ENCODE results near the gene TNNT2.

Gene TNNT2

DNA sequence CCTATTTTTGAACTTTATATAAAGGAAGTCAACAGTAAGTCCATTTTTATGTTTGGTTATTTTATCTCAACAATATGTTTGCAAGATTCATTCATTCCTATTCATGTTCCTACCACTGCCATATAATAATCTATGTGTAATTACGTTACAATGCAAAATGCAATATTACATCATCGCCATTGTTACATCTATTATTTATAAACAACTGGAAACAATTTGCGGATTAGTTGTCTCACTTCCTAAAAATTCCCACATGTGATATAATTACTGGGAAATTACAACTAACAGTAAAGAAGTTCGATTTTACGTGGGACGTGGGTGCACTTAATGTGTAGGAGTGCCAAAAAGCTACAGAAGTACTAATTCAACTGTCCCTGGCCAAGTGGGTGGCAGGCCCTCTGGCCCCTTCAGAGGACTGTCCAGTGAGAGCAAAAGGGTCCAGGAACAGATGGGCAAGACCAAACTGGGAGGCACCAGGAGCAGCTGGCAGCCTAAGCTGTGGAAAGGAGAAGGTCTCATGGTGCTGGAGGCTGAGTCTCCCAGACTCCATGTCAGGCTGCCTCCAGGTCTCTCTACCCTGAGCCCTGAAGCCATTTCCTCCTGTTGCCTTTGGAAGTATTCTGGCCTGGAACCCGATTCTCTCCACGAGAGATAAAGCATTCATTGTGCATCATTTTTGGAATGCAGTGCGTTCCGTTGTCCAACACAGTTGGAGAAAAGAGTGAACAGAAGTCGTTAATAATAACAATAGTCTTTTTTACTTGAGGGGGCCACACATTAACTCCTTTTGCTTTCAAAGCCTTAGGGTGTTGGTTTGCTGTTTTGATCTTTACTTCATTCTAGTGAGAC lies 42.9 kb downstream of the TNNT2 start:
- CTCF ChIA-PET: interaction anchor here (1.1 kb wide), 1 partner anchor 13 kb away, joined by 3 read pairs; no protein-coding TSS in a partner anchor
- TF ChIP-seq SUZ12 (IDR thresholded peaks at IDR 0.05) (no peak), NFRKB (IDR thresholded peaks at IDR 0.05) (no peak), FOXK2 (IDR thresholded peaks at IDR 0.05) (no peak), ARNT (IDR thresholded peaks at IDR 0.05) (no peak), CTBP1 (IDR thresholded peaks at IDR 0.05; ENCODE audit: borderline replicate concordance) (no peak), L3MBTL2 (conservative IDR thresholded peaks at IDR 0.05) (no peak), LEF1 (IDR thresholded peaks at IDR 0.05; ENCODE audit: borderline replicate concordance) (no peak), ZNF384 (IDR thresholded peaks at IDR 0.05) (no peak), FOXM1 (IDR thresholded peaks at IDR 0.05; ENCODE audit: borderline replicate concordance) (no peak), BHLHE40 (IDR thresholded peaks at IDR 0.05; ENCODE audit: borderline replicate concordance) (no peak), HDGF (IDR thresholded peaks at IDR 0.05; ENCODE audit: borderline replicate concordance) (no peak), ELF4 (IDR thresholded peaks at IDR 0.05) (no peak), FOXA1 (IDR thresholded peaks at IDR 0.05) (no peak), TARDBP (IDR thresholded peaks at IDR 0.05) (no peak)
- TF ChIP-seq, protein P1, sequence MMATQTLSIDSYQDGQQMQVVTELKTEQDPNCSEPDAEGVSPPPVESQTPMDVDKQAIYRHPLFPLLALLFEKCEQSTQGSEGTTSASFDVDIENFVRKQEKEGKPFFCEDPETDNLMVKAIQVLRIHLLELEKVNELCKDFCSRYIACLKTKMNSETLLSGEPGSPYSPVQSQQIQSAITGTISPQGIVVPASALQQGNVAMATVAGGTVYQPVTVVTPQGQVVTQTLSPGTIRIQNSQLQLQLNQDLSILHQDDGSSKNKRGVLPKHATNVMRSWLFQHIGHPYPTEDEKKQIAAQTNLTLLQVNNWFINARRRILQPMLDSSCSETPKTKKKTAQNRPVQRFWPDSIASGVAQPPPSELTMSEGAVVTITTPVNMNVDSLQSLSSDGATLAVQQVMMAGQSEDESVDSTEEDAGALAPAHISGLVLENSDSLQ (IDR thresholded peaks at IDR 0.05): no peak
- POLR2A ChIA-PET: no interaction called here
- DNase-seq (ENCODE audit: extremely low spot score): no peak

DNA sequence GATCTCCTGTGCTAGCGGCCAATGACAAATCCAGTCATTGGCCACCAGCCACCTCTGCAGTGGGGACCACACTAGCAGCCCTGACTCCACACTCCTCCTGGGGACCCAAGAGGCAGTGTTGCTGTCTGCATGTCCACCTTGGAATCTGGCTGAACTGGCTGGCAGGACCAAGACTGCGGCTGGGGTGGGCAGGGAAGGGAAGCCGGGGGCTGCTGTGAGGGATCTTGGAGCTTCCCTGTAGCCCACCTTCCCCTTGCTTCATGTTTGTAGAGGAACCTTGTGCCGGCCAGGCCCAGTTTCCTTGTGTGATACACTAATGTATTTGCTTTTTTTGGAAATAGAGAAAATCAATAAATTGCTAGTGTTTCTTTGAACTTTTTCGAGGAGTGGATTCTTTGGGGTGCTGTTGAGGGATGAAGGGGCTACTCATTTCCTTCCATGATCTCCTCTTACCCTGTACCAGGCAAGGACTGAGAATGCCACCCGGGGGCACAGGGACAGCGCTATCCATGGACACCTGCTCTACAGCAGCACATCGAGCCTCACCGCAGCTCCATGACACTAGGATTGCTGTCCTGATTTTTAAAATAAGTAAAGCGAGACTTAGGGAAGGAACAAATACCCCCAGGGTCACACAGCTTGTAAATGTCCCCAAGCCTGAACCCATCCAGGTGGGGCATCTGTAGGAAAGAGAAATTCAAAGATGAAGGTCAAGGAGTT lies 44.7 kb downstream of the TNNT2 start:
- ChIA-PET CTCF (no interaction called here), POLR2A (no interaction called here)
- no peak for TF ChIP-seq ELF4 (IDR thresholded peaks at IDR 0.05)
- no peak for TF ChIP-seq SP1 (IDR thresholded peaks at IDR 0.05)
- TF ChIP-seq ARNT (IDR thresholded peaks at IDR 0.05): no peak
- TF ChIP-seq L3MBTL2 (conservative IDR thresholded peaks at IDR 0.05): no peak
- no peak for TF ChIP-seq BHLHE40 (IDR thresholded peaks at IDR 0.05; ENCODE audit: borderline replicate concordance)
- no peak for TF ChIP-seq FOXA1 (IDR thresholded peaks at IDR 0.05)
- TF ChIP-seq NFRKB (IDR thresholded peaks at IDR 0.05): no peak
- TF ChIP-seq TARDBP (IDR thresholded peaks at IDR 0.05): no peak
- no peak for TF ChIP-seq CTBP1 (IDR thresholded peaks at IDR 0.05; ENCODE audit: borderline replicate concordance)
- TF ChIP-seq ZNF384 (IDR thresholded peaks at IDR 0.05): no peak
- TF ChIP-seq SUZ12 (IDR thresholded peaks at IDR 0.05): no peak
- TF ChIP-seq, protein P1 (IDR thresholded peaks at IDR 0.05): no peak
- TF ChIP-seq LEF1 (IDR thresholded peaks at IDR 0.05; ENCODE audit: borderline replicate concordance): no peak
- TF ChIP-seq HDGF (IDR thresholded peaks at IDR 0.05; ENCODE audit: borderline replicate concordance): no peak
- TF ChIP-seq FOXK2 (IDR thresholded peaks at IDR 0.05): no peak

GRCh38 chr1:201332021-201332420 lies 45.5 kb downstream of the TNNT2 start:
- no peak for DNase-seq (ENCODE audit: extremely low spot score)
- ChIA-PET POLR2A (no interaction called here), CTCF (no interaction called here)
- TF ChIP-seq HDGF (IDR thresholded peaks at IDR 0.05; ENCODE audit: borderline replicate concordance) (no peak), CTBP1 (IDR thresholded peaks at IDR 0.05; ENCODE audit: borderline replicate concordance) (no peak), L3MBTL2 (conservative IDR thresholded peaks at IDR 0.05) (no peak), FOXM1 (IDR thresholded peaks at IDR 0.05; ENCODE audit: borderline replicate concordance) (no peak), FOXA1 (IDR thresholded peaks at IDR 0.05) (no peak)

More for the DNA sequence above, 44.7 kb downstream of the TNNT2 start:
- DNase-seq (ENCODE audit: extremely low spot score): no peak

- no peak for DNase-seq (ENCODE audit: extremely low spot score)
- TF ChIP-seq ARNT (IDR thresholded peaks at IDR 0.05) (no peak), FOXM1 (IDR thresholded peaks at IDR 0.05; ENCODE audit: borderline replicate concordance) (no peak), ZNF384 (IDR thresholded peaks at IDR 0.05) (no peak), LEF1 (IDR thresholded peaks at IDR 0.05; ENCODE audit: borderline replicate concordance) (no peak), HDGF (IDR thresholded peaks at IDR 0.05; ENCODE audit: borderline replicate concordance) (no peak), BHLHE40 (IDR thresholded peaks at IDR 0.05; ENCODE audit: borderline replicate concordance) (no peak), SP1 (IDR thresholded peaks at IDR 0.05) (no peak), NFRKB (IDR thresholded peaks at IDR 0.05) (no peak)
- TF ChIP-seq, protein P1 (IDR thresholded peaks at IDR 0.05): no peak
- CTCF ChIA-PET: no interaction called here
- POLR2A ChIA-PET: no interaction called here
Observed at GRCh38 chr1:201331166-201331565, 46.3 kb downstream of the TNNT2 start.

DNA sequence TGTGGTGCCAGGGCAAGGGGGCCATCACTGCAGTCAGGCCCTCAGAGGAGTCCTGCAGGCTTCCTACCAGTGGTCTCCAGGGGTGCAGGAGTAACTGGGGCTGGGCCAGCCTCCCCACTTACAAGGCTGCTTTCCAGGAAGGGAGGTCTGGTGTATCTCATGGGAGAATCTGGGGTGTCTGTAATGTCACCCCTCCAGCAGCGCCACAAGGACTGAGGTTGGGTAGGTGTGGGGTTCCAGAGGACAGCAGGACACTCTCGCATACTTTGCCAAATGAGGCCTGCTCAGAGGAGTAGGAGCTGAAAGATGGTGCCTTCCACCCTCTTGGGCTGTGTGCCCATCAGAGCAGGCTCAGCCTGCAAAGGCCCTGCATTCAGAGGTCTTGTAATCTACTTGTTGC lies 46.9 kb downstream of the TNNT2 start:
- CTCF ChIA-PET: no interaction called here
- TF ChIP-seq, protein P1 (IDR thresholded peaks at IDR 0.05): no peak
- no peak for TF ChIP-seq ARNT (IDR thresholded peaks at IDR 0.05)
- TF ChIP-seq TARDBP (IDR thresholded peaks at IDR 0.05): no peak
- TF ChIP-seq NFRKB (IDR thresholded peaks at IDR 0.05): no peak
- no peak for TF ChIP-seq L3MBTL2 (conservative IDR thresholded peaks at IDR 0.05)
- no peak for TF ChIP-seq CTBP1 (IDR thresholded peaks at IDR 0.05; ENCODE audit: borderline replicate concordance)
- TF ChIP-seq BHLHE40 (IDR thresholded peaks at IDR 0.05; ENCODE audit: borderline replicate concordance): no peak
- TF ChIP-seq LEF1 (IDR thresholded peaks at IDR 0.05; ENCODE audit: borderline replicate concordance): no peak
- TF ChIP-seq ZNF384 (IDR thresholded peaks at IDR 0.05): no peak
- TF ChIP-seq FOXM1 (IDR thresholded peaks at IDR 0.05; ENCODE audit: borderline replicate concordance): no peak
- TF ChIP-seq SUZ12 (IDR thresholded peaks at IDR 0.05): no peak
- no peak for TF ChIP-seq ELF4 (IDR thresholded peaks at IDR 0.05)
- no peak for TF ChIP-seq SP1 (IDR thresholded peaks at IDR 0.05)
- TF ChIP-seq FOXA1 (IDR thresholded peaks at IDR 0.05): no peak
- TF ChIP-seq HDGF (IDR thresholded peaks at IDR 0.05; ENCODE audit: borderline replicate concordance): no peak
- POLR2A ChIA-PET: no interaction called here
- DNase-seq (ENCODE audit: extremely low spot score): no peak

Data from HEK293T (cell line).